Naive thymus-derived CD4-positive, alpha-beta T cell (primary cell): ENCODE measurements around the gene TPPP. TPM values are rescaled to one million over a fixed set of nuclear protein-coding genes. Genes with fewer than 3 reads are reported as not detected.
"Not testable (repeated sequence)": the region's sequence is repeated elsewhere in the genome, so short reads cannot be mapped to it uniquely, and the experiment has no call there.

Source experiments
- ATAC-seq: fragments of 150-1000 bp; cut with Tn5 transposase; 2 replicates; pipeline ENCODE4 v1.10.0; 2021; ENCODE audit warnings: mild to moderate bottlenecking, moderate library complexity
- CTCF ChIA-PET: fragments of 350-600 bp; sonication (Branson Sonifier 250); formaldehyde crosslinking; loops from one replicate; lab custom pipeline; 2021; ENCODE audit warnings: antibody characterized with exemption; lab: Charles Lee
- POLR2A ChIA-PET: fragments of 350-600 bp; sonication (Branson Sonifier 250); formaldehyde crosslinking; loops from one replicate; lab custom pipeline; 2021; ENCODE audit warnings: antibody characterized with exemption, inconsistent platforms; lab: Charles Lee
- DNase-seq, 9 donors: peaks; one replicate each; pipeline versions ENCODE4 v3.0.0 to v3.0.0-alpha.2; 2020 to 2022; ENCODE audit warnings: mixed read lengths in 1 of 9
- H3K27ac ChIP-seq: one replicate; pipeline ENCODE4 v1.7.0; 2013; ENCODE audit warnings: mild to moderate bottlenecking, low read depth, low read length, moderate library complexity
- H3K27me3 ChIP-seq, 2 donors: one replicate each; pipeline ENCODE4 v1.7.0; 2013; ENCODE audit warnings: low read length in 2 of 2, mild to moderate bottlenecking in 2 of 2, moderate library complexity in 2 of 2; ENCODE audit not compliant: control insufficient read depth in 2 of 2, insufficient read depth in 2 of 2
- H3K36me3 ChIP-seq, 3 experiments: 1 replicate in 2 of 3; 2 replicates in 1 of 3; pipeline ENCODE4 v1.7.0; 2013; ENCODE audit warnings: low read length in 3 of 3, mild to moderate bottlenecking in 3 of 3, moderate library complexity in 1 of 3; ENCODE audit not compliant: insufficient read depth in 3 of 3, control insufficient read depth in 2 of 3
- H3K4me1 ChIP-seq, 2 donors: one replicate each; pipeline ENCODE4 v1.7.0; 2013; ENCODE audit warnings: low read length in 2 of 2, mild to moderate bottlenecking in 2 of 2, moderate library complexity in 1 of 2; ENCODE audit not compliant: control insufficient read depth in 2 of 2, insufficient read depth in 2 of 2
- H3K4me3 ChIP-seq: 2 replicates; pipeline ENCODE4 v1.7.0; 2013; ENCODE audit warnings: mild to moderate bottlenecking, low read length
- H3K9me3 ChIP-seq, 3 experiments: 1 replicate in 2 of 3; 2 replicates in 1 of 3; pipeline ENCODE4 v1.7.0; 2013; ENCODE audit warnings: low read length in 3 of 3; ENCODE audit not compliant: control insufficient read depth in 2 of 3
- H3K27ac Mint-ChIP-seq, 9 donors: one replicate each; pipeline ENCODE4 v1.8.0; 2020 to 2022; ENCODE audit warnings: mixed read lengths in 9 of 9, mild to moderate bottlenecking in 8 of 9, moderate library complexity in 5 of 9, inconsistent platforms in 2 of 9
- H3K27me3 Mint-ChIP-seq, 5 donors: one replicate each; pipeline ENCODE4 v1.8.0; 2021 to 2022; ENCODE audit warnings: mixed read lengths in 5 of 5, mild to moderate bottlenecking in 1 of 5
- H3K36me3 Mint-ChIP-seq, 5 donors: one replicate each; pipeline ENCODE4 v1.8.0; 2020 to 2022; ENCODE audit warnings: mixed read lengths in 5 of 5, mild to moderate bottlenecking in 3 of 5, inconsistent platforms in 1 of 5
- H3K4me1 Mint-ChIP-seq, 7 donors: one replicate each; pipeline ENCODE4 v1.8.0; 2020 to 2022; ENCODE audit warnings: mixed read lengths in 7 of 7, mild to moderate bottlenecking in 3 of 7, inconsistent platforms in 1 of 7
- H3K4me3 Mint-ChIP-seq, 10 donors: one replicate each; pipeline ENCODE4 v1.8.0; 2020 to 2022; ENCODE audit warnings: mild to moderate bottlenecking in 10 of 10, mixed read lengths in 10 of 10, moderate library complexity in 6 of 10, inconsistent platforms in 2 of 10
- H3K9me3 Mint-ChIP-seq, 11 donors: one replicate each; pipeline ENCODE4 v1.8.0; 2020 to 2022; ENCODE audit warnings: mixed read lengths in 11 of 11, mild to moderate bottlenecking in 4 of 11, inconsistent platforms in 1 of 11, moderate library complexity in 1 of 11
- intact Hi-C, 2 donors: fragments of 100-400 bp; cut with micrococcal nuclease; formaldehyde crosslinking; loops; one replicate each; pipeline ENCODE4 v1.15.1; 2023
- polyA plus RNA-seq, 2 donors: library from polyadenylated mRNA; unstranded; fragments of 300-500 nt; fragmentation: Illumina TruSeq; gene quantifications; one replicate each; pipeline ENCODE4 v1.2.3, GENCODE V29; 2021
- total RNA-seq, 6 experiments: library from RNA in 5 of 6; stranded (reverse) in 5 of 6; gene quantifications; 1 replicate in 5 of 6; 2 replicates in 1 of 6; pipeline ENCODE4 v1.2.3 and lab custom pipeline; 2021 to 2026

Gene TPPP
- total and polyA plus RNA-seq, 7 experiments from 2014 or later, result 0.02 to 3.4 (median 0.14) TPM

- H3K27ac Mint-ChIP-seq, POLR2A ChIA-PET: not testable (repeated sequence)
Measured at GRCh38 chr5:714215-715118, 21.3 kb upstream of the TPPP start.

DNA sequence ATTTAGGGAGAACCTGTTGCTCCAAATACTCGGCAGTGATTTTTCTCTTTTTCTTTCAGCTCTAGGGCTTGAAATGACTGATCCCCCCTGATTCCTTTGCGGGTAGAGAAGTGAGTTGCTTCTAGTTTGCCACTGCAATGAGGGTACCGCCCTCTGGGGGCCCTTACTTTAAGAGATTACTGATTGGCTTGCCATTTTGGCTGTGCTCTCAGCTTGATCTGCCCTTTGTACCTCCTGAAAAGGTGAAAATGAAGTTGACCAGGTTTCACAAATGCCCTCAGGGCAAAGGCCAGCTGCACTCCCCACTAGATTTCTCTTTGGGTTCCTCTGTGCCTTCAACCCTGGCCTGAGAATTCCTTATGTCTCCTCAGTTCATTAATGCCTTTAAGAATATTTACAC, 20.5 kb upstream of the TPPP start:
- H3K9me3 Mint-ChIP-seq, result peaks cover 3 to 26% (median 13%) of the 10 kb centered on the region in 11 donors
- H3K4me1 Mint-ChIP-seq, ATAC-seq, H3K27ac Mint-ChIP-seq, DNase-seq, CTCF ChIA-PET, H3K27ac ChIP-seq, H3K4me1 ChIP-seq, POLR2A ChIA-PET, H3K27me3 ChIP-seq, H3K36me3 ChIP-seq, intact Hi-C loops, H3K4me3 ChIP-seq, H3K9me3 ChIP-seq, H3K4me3 Mint-ChIP-seq: not testable (repeated sequence)
- peaks cover 3 to 16% (median 6%) of the 10 kb centered on the region in 5 donors for H3K36me3 Mint-ChIP-seq
- peaks cover 12 to 47% (median 24%) of the 10 kb centered on the region in 5 donors for H3K27me3 Mint-ChIP-seq

More at GRCh38 chr5:714215-715118, 21.3 kb upstream of the TPPP start:
- ATAC-seq, H3K36me3 ChIP-seq, H3K4me3 Mint-ChIP-seq, H3K4me3 ChIP-seq, H3K27ac ChIP-seq, CTCF ChIA-PET, DNase-seq, H3K9me3 ChIP-seq, H3K27me3 ChIP-seq, intact Hi-C loops, H3K4me1 ChIP-seq, H3K4me1 Mint-ChIP-seq: not testable (repeated sequence)
- H3K36me3 Mint-ChIP-seq, result peaks cover 5 to 20% (median 9%) of the 10 kb centered on the region in 5 donors
- H3K27me3 Mint-ChIP-seq, result peaks cover 12 to 50% (median 26%) of the 10 kb centered on the region in 5 donors
- H3K9me3 Mint-ChIP-seq, result peaks cover 7 to 32% (median 19%) of the 10 kb centered on the region in 11 donors

DNA sequence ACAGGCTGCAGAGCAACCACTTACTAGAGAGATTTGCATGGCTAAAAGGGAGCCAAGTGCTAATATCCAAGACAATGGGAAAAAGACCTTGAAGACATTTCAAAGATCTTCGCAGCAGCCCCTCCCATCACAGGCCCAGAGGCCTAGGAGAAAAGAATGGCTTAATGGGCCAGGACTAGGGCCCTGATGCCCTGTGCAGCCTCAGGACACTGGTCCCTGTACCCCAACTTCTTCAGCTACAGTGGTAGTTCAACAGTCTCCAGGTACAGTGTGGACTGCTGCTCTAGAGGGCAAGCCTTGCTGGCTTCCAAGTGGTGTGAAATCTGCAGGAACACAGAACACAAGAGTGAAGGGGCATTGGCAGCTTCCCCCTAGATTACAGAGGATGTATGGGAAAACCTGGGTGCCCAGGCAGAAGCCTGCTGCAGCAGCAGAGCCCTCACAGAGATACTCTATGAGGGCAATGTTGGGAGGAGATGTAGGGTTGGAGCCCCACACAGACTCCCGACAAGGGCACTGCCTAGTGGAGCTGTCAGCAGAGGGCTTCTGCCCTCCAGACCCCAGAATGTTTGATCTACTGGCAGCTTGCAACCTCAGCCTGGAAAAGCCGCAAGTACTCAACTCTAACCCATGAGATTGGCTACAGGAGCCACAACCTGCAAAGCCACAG, 15.8 kb upstream of the TPPP start:
- H3K27me3 ChIP-seq, H3K9me3 ChIP-seq, H3K36me3 Mint-ChIP-seq, H3K4me1 Mint-ChIP-seq, DNase-seq, H3K4me3 Mint-ChIP-seq, intact Hi-C loops, ATAC-seq, H3K4me3 ChIP-seq, H3K36me3 ChIP-seq, H3K27ac ChIP-seq, CTCF ChIA-PET, H3K27ac Mint-ChIP-seq, POLR2A ChIA-PET, H3K4me1 ChIP-seq: not testable (repeated sequence)
- Mint-ChIP-seq H3K9me3 (peaks cover 0 to 12% (median 0%) of the 10 kb centered on the region in 11 donors), H3K27me3 (peaks cover 0 to 12% (median 8%) of the 10 kb centered on the region in 5 donors)

- H3K4me3 ChIP-seq, DNase-seq, H3K4me1 Mint-ChIP-seq, H3K9me3 ChIP-seq, H3K4me1 ChIP-seq, POLR2A ChIA-PET, H3K4me3 Mint-ChIP-seq, intact Hi-C loops, ATAC-seq, CTCF ChIA-PET, H3K36me3 ChIP-seq, H3K36me3 Mint-ChIP-seq, H3K27me3 ChIP-seq, H3K27ac Mint-ChIP-seq, H3K27ac ChIP-seq: not testable (repeated sequence)
- peaks cover 0 to 12% (median 7%) of the 10 kb centered on the region in 5 donors for H3K27me3 Mint-ChIP-seq
- peaks cover 0 to 12% (median 0%) of the 10 kb centered on the region in 11 donors for H3K9me3 Mint-ChIP-seq
Measured at GRCh38 chr5:708374-708773, 15.2 kb upstream of the TPPP start.

- DNase-seq, POLR2A ChIA-PET, H3K27ac Mint-ChIP-seq, H3K4me3 ChIP-seq, intact Hi-C loops, H3K4me3 Mint-ChIP-seq, ATAC-seq, H3K4me1 ChIP-seq, H3K4me1 Mint-ChIP-seq, H3K9me3 Mint-ChIP-seq, H3K9me3 ChIP-seq, H3K27ac ChIP-seq, H3K36me3 ChIP-seq, CTCF ChIA-PET, H3K36me3 Mint-ChIP-seq, H3K27me3 ChIP-seq: not testable (repeated sequence)
- H3K27me3 Mint-ChIP-seq, result peaks cover under 1 to 11% (median 7%) of the 10 kb centered on the region in 5 donors
Measured at GRCh38 chr5:706127-706526, 13.0 kb upstream of the TPPP start.

GRCh38 chr5:696753-697702, 3.9 kb upstream of the TPPP start:
- POLR2A ChIA-PET, result not testable (repeated sequence)
- H3K4me3 Mint-ChIP-seq, result peak overlapping the region in 2 of 10 donors; percentile 10 to 23

More at GRCh38 chr5:696753-697702, 3.9 kb upstream of the TPPP start:
- H3K4me1 Mint-ChIP-seq, H3K36me3 ChIP-seq, H3K27ac ChIP-seq, H3K27ac Mint-ChIP-seq, H3K4me3 ChIP-seq, H3K4me1 ChIP-seq, ATAC-seq, H3K36me3 Mint-ChIP-seq, H3K27me3 ChIP-seq, H3K9me3 Mint-ChIP-seq, CTCF ChIA-PET, intact Hi-C loops, DNase-seq, H3K9me3 ChIP-seq: not testable (repeated sequence)
- peaks cover 0 to 45% (median 4%) of the 10 kb centered on the region in 5 donors for H3K27me3 Mint-ChIP-seq
